Epithelial cell of proximal tubule (primary cell): ENCODE measurements around the gene APBB2. TPM values are rescaled to one million over a fixed set of nuclear protein-coding genes. Genes with fewer than 3 reads are reported as not detected.

ENCODE experiments used
- DNase-seq: peaks from one replicate; pipeline ENCODE4 v3.0.0-alpha.2; 2011; ENCODE audit warnings: low read depth
- H3K4me3 ChIP-seq: 2 replicates; pipeline ENCODE4 v1.5.1; 2011; ENCODE audit warnings: low read depth, mild to moderate bottlenecking, low read length
- CTCF ChIP-seq: conservative IDR thresholded peaks from 2 replicates; pipeline ENCODE4 v1.5.1; 2012; ENCODE audit warnings: low read depth, mild to moderate bottlenecking, low read length
- total RNA-seq: library from RNA; depleted of rRNA; stranded (reverse); fragments of >200 nt; gene quantifications from 2 replicates; pipeline ENCODE4 v1.2.3, GENCODE V29; 2015

APBB2 gene
- total RNA-seq, 1 donor from 2014 or later: 27.9 TPM

- TF ChIP-seq CTCF: no peak
- no peak for DNase-seq
Observed at GRCh38 chr4:41080976-41081375, 133.4 kb downstream of the APBB2 start.

GRCh38 chr4:41079881-41080560 is 134.3 kb downstream of the APBB2 start:
- no peak for DNase-seq
- H3K4me3 ChIP-seq: no peak overlapping the region
- TF ChIP-seq CTCF: no peak

More at GRCh38 chr4:41080976-41081375, 133.4 kb downstream of the APBB2 start:
- H3K4me3 ChIP-seq: no peak overlapping the region

- no peak for TF ChIP-seq CTCF
- DNase-seq: no peak
- no peak overlapping the region for H3K4me3 ChIP-seq
Observed at GRCh38 chr4:41077628-41078027, 136.7 kb downstream of the APBB2 start.

GRCh38 chr4:41076481-41076880 is 137.9 kb downstream of the APBB2 start:
- no peak overlapping the region for H3K4me3 ChIP-seq
- no peak for TF ChIP-seq CTCF
- DNase-seq: no peak

GRCh38 chr4:41074215-41074614 is 140.1 kb downstream of the APBB2 start:
- TF ChIP-seq CTCF: no peak
- no peak overlapping the region for H3K4me3 ChIP-seq
- DNase-seq: no peak

GRCh38 chr4:41072021-41072777 is 142.1 kb downstream of the APBB2 start:
- DNase-seq: no peak
- no peak overlapping the region for H3K4me3 ChIP-seq
- TF ChIP-seq CTCF: no peak
